ENCODE data around the gene EXPH5.
A peak's percentile ranks its signal among the peaks of the same experiment; 100 is the strongest.
"Not testable (repeated sequence)": the region's sequence is repeated elsewhere in the genome, so short reads cannot be mapped to it uniquely, and the experiment has no call there.

The EXPH5 gene

GRCh38 chr11:108593214-108593922 is at the start of gene EXPH5:
Gene EXPH5 (minus strand): TSS chr11:108593768. CDS start chr11:108593536, 232 bp downstream.
- H3K4me2 ChIP-seq: peak within 1 kb of the TSS; percentile 71 to 95 (median 88)
- H3K36me3 ChIP-seq: no peaks in the 10 kb centered on the region
- TF ChIP-seq Cebpa-rat (IDR thresholded peaks at IDR 0.05): no peak
- peaks cover 0 to 8% (median 0%) of the 10 kb centered on the region in 10 experiments; a peak in 5 of 20 replicates for H3K4me1 ChIP-seq
- peaks cover 32 to 50% (median 43%) of the 10 kb centered on the region in 11 experiments for H3K27me3 ChIP-seq
- peak within 1 kb of the TSS; percentile 54 to 72 (median 66) for H3K4me3 ChIP-seq
- H3K9ac ChIP-seq: peak within 1 kb of the TSS in 10 of 11 experiments; percentile 2 to 60 (median 52); a peak in 20 of 22 replicates
- H3K9me3 ChIP-seq (replicated peaks in 1 of 11): peaks cover 0 to 11% (median 0%) of the 10 kb centered on the region in 11 experiments; a peak in 9 of 22 replicates
- H4K20me1 ChIP-seq: no peaks in the 10 kb centered on the region
- H3K27ac ChIP-seq: no peak within 1 kb of the TSS

- H4K20me1 ChIP-seq; H3K27ac ChIP-seq; H3K4me2 ChIP-seq; H3K27me3 ChIP-seq; H3K9me3 ChIP-seq (replicated peaks in 1 of 11); H3K36me3 ChIP-seq; H3K4me1 ChIP-seq; H3K4me3 ChIP-seq; H3K9ac ChIP-seq: not testable (repeated sequence)
These were observed 48.2 kb upstream of the EXPH5 start for GRCh38 chr11:108641752-108642151.

- Histone ChIP-seq H3K4me3 (no peak overlapping the region), H3K27ac (no peak overlapping the region), H3K27me3 (no peaks in the 10 kb centered on the region), H3K9me3 (replicated peaks in 1 of 11) (no peaks in the 10 kb centered on the region; a peak in 1 of 22 replicates), H3K36me3 (no peaks in the 10 kb centered on the region), H4K20me1 (no peaks in the 10 kb centered on the region), H3K4me2 (no peak overlapping the region), H3K9ac (no peak overlapping the region), H3K4me1 (no peaks in the 10 kb centered on the region)
- no peak for TF ChIP-seq Cebpa-rat (IDR thresholded peaks at IDR 0.05)
These were observed 45.6 kb upstream of the EXPH5 start for GRCh38 chr11:108639146-108639545.

GRCh38 chr11:108636222-108636621 is 42.7 kb upstream of the EXPH5 start:
- Histone ChIP-seq H3K9me3 (replicated peaks in 1 of 11) (peaks cover 0 to 7% (median 0%) of the 10 kb centered on the region in 11 experiments; a peak in 2 of 22 replicates), H3K9ac (no peak overlapping the region), H3K4me1 (no peaks in the 10 kb centered on the region), H3K4me2 (no peak overlapping the region), H3K27me3 (no peaks in the 10 kb centered on the region), H3K36me3 (no peaks in the 10 kb centered on the region), H3K27ac (no peak overlapping the region), H3K4me3 (no peak overlapping the region), H4K20me1 (no peaks in the 10 kb centered on the region)
- TF ChIP-seq Cebpa-rat (IDR thresholded peaks at IDR 0.05): no peak

- no peak for TF ChIP-seq Cebpa-rat (IDR thresholded peaks at IDR 0.05)
- H3K4me3 ChIP-seq: no peak overlapping the region
- no peak overlapping the region for H3K9ac ChIP-seq
- no peaks in the 10 kb centered on the region for H3K27me3 ChIP-seq
- no peaks in the 10 kb centered on the region for H3K4me1 ChIP-seq
- H3K4me2 ChIP-seq: no peak overlapping the region
- H3K36me3 ChIP-seq: no peaks in the 10 kb centered on the region
- H3K9me3 ChIP-seq (replicated peaks in 1 of 11): peaks cover 0 to 7% (median 0%) of the 10 kb centered on the region in 11 experiments; a peak in 4 of 22 replicates
- no peak overlapping the region for H3K27ac ChIP-seq
- no peaks in the 10 kb centered on the region for H4K20me1 ChIP-seq
These were observed 41.5 kb upstream of the EXPH5 start for GRCh38 chr11:108635106-108635505.

GRCh38 chr11:108632041-108632704 is 38.6 kb upstream of the EXPH5 start:
- no peak for TF ChIP-seq Cebpa-rat (IDR thresholded peaks at IDR 0.05)
- Histone ChIP-seq H3K4me2 (no peak overlapping the region), H3K4me1 (no peaks in the 10 kb centered on the region), H3K4me3 (no peak overlapping the region), H3K9ac (no peak overlapping the region), H3K9me3 (replicated peaks in 1 of 11) (peaks cover 19 to 33% (median 28%) of the 10 kb centered on the region in 11 experiments), H3K36me3 (peaks cover 0 to 3% (median 0%) of the 10 kb centered on the region in 11 experiments; a peak in 1 of 22 replicates), H3K27me3 (no peaks in the 10 kb centered on the region), H3K27ac (no peak overlapping the region), H4K20me1 (no peaks in the 10 kb centered on the region)

GRCh38 chr11:108629274-108629673 is 35.7 kb upstream of the EXPH5 start:
- H4K20me1 ChIP-seq: no peaks in the 10 kb centered on the region
- no peaks in the 10 kb centered on the region for H3K27me3 ChIP-seq
- H3K9ac ChIP-seq: no peak overlapping the region
- no peak overlapping the region; a peak in 1 of 20 replicates for H3K4me3 ChIP-seq
- TF ChIP-seq Cebpa-rat (IDR thresholded peaks at IDR 0.05): no peak
- peaks cover 19 to 36% (median 28%) of the 10 kb centered on the region in 11 experiments for H3K9me3 ChIP-seq (replicated peaks in 1 of 11)
- no peak overlapping the region for H3K4me2 ChIP-seq
- peaks cover 0 to 3% (median 0%) of the 10 kb centered on the region in 11 experiments; a peak in 1 of 22 replicates for H3K36me3 ChIP-seq
- H3K27ac ChIP-seq: no peak overlapping the region
- H3K4me1 ChIP-seq: 0 out of 20 replicates have a peak, but pooled peaks cover 0 to under 1% (median 0%) of the 10 kb centered on the region in 10 experiments

GRCh38 chr11:108628812-108629211 is 35.2 kb upstream of the EXPH5 start:
- H3K4me1 ChIP-seq: peaks cover 0 to 5% (median 0%) of the 10 kb centered on the region in 10 experiments; a peak in 7 of 20 replicates
- peaks cover 0 to 3% (median 0%) of the 10 kb centered on the region in 11 experiments; a peak in 1 of 22 replicates for H3K36me3 ChIP-seq
- peaks cover 19 to 36% (median 28%) of the 10 kb centered on the region in 11 experiments for H3K9me3 ChIP-seq (replicated peaks in 1 of 11)
- no peak for TF ChIP-seq Cebpa-rat (IDR thresholded peaks at IDR 0.05)
- H3K4me2 ChIP-seq: no peak overlapping the region
- H4K20me1 ChIP-seq: no peaks in the 10 kb centered on the region
- H3K4me3 ChIP-seq: no peak overlapping the region; a peak in 1 of 20 replicates
- H3K27ac ChIP-seq: no peak overlapping the region
- H3K9ac ChIP-seq: no peak overlapping the region
- no peaks in the 10 kb centered on the region for H3K27me3 ChIP-seq

GRCh38 chr11:108628326-108628725 is 34.8 kb upstream of the EXPH5 start:
- Histone ChIP-seq H3K4me2 (no peak overlapping the region), H3K9ac (no peak overlapping the region), H3K27me3 (no peaks in the 10 kb centered on the region), H3K4me3 (no peak overlapping the region; a peak in 2 of 20 replicates), H3K4me1 (peaks cover 0 to 10% (median 0%) of the 10 kb centered on the region in 10 experiments; a peak in 8 of 20 replicates), H3K36me3 (peaks cover 0 to 3% (median 0%) of the 10 kb centered on the region in 11 experiments; a peak in 1 of 22 replicates), H3K9me3 (replicated peaks in 1 of 11) (peaks cover 19 to 36% (median 28%) of the 10 kb centered on the region in 11 experiments), H3K27ac (no peak overlapping the region), H4K20me1 (no peaks in the 10 kb centered on the region)
- TF ChIP-seq Cebpa-rat (IDR thresholded peaks at IDR 0.05): no peak
